NOMO-1 treated with DMSO at 0.1 percent for 48 hours (cell line): ENCODE measurements around the gene CD180.
"Not testable (repeated sequence)": the region's sequence is repeated elsewhere in the genome, so short reads cannot be mapped to it uniquely, and the experiment has no call there.

Source experiments
- DNase-seq: peaks from one replicate; lab custom pipeline; 2025; ENCODE audit not compliant: unreplicated experiment; lab: John Stamatoyannopoulos, UW

CD180 gene

GRCh38 chr5:67189931-67190330, 6.7 kb downstream of the CD180 start:
- no peak for DNase-seq

DNA sequence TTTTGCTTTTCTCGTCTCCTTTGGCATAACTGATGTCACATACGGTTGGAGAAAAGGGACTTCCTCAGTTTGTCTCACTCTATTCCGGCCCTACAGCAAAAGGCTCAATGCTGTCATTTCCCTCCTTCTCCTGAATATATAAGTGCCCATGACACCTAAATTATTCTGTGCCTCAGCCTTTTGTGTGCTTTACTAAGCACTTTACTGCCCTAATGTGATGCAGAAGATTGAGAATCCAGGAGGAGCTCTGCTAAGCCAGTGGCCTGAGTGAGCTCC, 7.6 kb downstream of the CD180 start:
- no peak for DNase-seq

GRCh38 chr5:67188274-67189078, 8.1 kb downstream of the CD180 start:
- no peak for DNase-seq

DNA sequence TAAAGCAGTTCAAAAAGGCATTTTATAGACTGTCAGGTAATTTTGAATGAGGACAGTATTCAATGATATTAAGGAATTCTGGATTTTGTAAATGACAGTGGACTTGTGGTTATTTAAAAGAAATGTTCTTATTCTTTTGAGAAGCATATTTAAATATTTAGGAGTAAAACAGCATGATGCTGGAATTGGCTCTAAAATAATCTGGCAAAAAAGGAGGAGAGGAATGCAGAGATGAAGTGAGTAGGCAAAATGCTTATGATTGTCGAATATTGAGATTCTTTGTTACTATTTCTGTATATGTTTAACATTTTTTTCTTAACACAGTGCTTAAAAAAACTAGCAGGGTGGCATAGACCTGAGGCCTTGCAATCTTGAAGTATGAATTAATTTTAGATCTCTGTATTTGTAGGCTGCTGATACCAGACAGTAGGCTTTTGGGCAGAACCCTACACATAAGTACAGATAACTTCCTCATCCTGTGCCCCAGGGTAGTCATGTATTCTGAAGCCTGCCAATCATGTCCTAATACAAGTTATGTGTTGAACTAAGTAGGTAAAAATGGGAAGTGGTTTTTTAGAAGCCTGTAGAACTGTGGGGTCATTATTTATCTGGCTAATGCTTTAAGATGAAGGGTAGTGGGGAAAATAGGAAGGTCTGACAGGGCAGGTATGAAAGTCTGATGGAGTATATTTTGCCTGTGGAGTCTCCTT, 9.4 kb downstream of the CD180 start:
- DNase-seq, result peak; percentile 90

- DNase-seq, result no peak
These were observed 12.7 kb downstream of the CD180 start for GRCh38 chr5:67183859-67184258.

DNA sequence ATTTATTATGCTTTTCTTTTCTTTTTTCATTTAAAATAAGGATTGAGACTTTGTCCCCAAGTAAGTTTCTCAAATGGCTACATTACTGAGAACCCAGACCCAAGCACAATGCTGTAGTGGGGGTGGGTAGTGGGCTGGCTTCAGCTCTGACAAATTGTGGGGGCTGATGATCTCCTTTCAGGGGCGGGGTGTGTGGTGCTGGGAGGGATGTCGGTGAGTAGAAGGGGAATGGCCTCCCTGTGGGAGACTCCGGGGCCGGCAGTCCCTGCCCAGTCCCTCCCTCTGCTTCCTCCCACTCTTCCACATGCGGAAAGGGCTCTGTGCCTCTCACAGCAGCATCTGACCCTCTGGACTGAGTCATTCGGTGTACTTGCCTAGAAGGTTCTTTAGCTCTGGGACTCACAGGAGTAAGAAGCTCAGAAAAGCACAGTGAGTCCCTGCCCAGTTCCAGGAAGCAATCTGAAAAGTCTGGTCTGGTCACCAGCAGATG, 14.3 kb downstream of the CD180 start:
- DNase-seq, result no peak

- DNase-seq, result peak; percentile 82
These were observed 14.9 kb downstream of the CD180 start for GRCh38 chr5:67181648-67182221.

- DNase-seq, result no peak
These were observed 16.8 kb downstream of the CD180 start for GRCh38 chr5:67179697-67180361.

DNA sequence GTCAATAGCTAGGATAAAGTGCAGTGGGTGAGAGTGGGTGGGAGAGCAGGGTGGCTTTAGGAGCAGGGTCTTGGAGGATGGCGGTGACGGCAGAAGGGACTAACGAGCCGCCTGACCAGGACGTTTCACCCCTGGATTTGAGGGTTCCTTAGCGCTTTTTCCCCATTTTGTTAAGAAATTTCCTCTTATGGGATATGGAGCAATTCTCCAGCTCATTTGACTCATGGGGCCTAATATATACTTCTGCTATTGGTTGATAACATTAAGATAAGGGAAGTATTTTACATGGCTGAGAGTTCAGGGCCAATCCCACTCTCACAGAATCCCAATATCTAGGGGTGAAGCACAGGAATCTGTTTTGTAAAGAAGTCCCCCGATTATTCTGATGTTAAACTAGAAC, 17.6 kb downstream of the CD180 start:
- no peak for DNase-seq

GRCh38 chr5:67178085-67178484, 18.5 kb downstream of the CD180 start:
- peak; percentile 46 for DNase-seq

DNA sequence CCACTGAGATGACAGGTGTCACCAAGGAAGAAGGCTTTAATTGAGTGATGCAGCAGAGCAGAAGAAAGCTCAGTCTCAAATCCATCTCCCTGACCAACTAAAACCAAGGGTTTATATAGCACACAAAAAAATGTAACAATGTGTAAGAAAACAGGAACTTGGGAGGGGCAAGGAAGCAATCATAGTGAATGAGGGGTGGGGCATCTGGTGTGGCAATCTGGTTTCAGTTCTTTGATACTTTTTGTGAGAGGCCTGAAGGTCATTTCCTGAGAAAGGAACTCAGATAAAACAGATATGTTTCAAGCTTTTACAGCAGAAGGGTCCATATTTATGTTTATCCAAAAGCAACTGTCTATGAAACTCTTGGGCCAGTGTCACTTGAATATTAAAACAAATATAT, 19.7 kb downstream of the CD180 start:
- DNase-seq, result peak; percentile 73

DNA sequence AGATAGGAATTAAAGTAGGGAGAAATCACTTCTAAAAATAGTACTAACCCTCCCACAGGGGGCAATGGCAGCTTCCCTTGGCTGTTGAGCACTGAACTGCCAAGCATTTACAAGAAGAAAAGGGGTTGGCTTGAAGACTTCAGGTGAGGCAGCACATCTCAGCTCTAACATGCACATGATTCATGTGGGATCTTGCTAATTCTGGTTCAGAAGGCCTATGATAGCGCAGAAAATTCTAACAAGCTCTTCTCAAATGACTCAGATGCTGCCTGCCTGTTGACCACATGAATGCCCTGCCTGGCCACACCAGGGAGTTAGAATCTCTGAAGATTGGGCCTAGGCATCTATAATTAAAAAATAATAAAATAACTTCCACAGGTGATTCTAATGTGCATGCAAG, 22.6 kb downstream of the CD180 start:
- DNase-seq, result no peak

GRCh38 chr5:67173351-67173750, 23.2 kb downstream of the CD180 start:
- DNase-seq, result not testable (repeated sequence)

DNA sequence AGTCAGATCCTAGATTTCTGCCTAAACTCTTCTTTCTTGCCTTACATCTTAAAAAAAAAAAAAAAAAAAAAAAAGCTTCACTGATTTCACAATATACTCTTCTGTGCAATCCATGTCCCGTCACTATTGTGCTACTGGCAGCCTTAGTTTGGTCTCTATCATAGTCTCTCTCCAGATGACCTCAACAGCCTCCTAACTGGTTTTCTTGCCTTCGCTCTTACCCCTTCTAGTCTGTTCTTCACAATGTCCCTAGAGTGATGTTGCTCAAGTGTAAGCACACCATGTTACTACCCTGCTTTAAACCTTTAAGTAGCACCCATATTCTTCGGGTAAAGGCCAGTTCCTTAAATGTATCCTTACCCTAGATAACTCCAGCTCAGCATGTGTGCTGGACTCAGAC, 25.8 kb downstream of the CD180 start:
- peak; percentile 28 for DNase-seq

DNA sequence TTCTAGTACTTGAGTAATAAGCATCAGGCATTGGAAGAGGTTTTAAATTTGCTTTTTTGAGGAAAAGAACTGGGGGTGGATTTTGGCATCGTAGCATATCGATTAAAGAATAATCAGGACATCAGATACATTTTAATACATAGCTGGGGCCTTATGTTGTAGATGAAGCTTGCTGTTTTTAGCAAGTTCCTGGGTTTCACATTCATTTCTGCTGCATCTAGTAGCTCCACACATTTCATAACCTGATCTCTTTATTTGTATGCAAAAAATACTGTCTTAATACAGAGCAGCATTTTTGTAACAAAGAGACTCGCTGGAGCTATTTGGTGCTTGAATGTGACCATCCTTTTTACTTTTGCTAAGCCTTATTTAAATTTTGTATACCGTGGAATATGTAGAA, 28.5 kb downstream of the CD180 start:
- DNase-seq, result no peak

DNA sequence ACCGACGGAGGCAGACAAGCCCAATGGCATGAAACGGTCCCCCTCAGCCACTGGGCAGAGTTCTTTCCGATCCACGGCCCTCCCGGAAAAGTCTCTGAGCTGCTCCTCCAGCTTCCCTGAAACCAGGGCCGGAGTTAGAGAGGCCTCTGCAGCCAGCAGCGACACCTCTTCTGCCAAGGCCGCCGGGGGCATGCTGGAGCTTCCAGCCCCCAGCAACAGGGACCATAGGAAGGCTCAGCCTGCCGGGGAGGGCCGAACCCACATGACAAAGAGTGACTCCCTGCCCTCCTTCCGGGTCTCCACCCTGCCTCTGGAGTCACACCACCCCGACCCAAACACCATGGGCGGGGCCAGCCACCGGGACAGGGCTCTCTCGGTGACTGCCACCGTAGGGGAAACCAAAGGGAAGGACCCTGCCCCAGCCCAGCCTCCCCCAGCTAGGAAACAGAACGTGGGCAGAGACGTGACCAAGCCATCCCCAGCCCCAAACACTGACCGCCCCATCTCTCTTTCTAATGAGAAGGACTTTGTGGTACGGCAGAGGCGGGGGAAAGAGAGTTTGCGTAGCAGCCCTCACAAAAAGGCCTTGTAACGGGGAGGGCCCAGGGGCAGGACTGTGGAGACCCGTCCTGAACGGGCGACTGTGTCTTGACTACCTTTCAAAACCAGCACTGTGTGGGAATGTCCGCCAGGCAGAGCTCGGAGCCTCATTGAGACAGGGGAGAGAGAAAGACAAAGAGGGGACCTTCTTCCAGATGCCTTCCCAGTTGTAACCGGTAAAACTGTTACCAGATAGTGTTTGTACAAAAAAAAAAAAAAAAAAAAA, 29.9 kb downstream of the CD180 start:
- DNase-seq, result no peak

GRCh38 chr5:67165526-67166459, 30.8 kb downstream of the CD180 start:
- peak; percentile 89 for DNase-seq

- DNase-seq, result no peak
These were observed 31.6 kb downstream of the CD180 start for GRCh38 chr5:67164856-67165525.
